ENCODE data around the gene ADAMTS6.

The ADAMTS6 gene

GRCh38 chr5:65288657-65289056 lies 193.1 kb downstream of the ADAMTS6 start:
- Histone ChIP-seq H3K4me3 (ENCODE audit: low read length in 2 of 2) (no peak overlapping the region), H4K8ac (ENCODE audit: low read depth, low read length) (no peak overlapping the region), H3K4ac (ENCODE audit: low read length) (no peak overlapping the region), H3K27me3 (ENCODE audit: control insufficient read depth in 3 of 3, insufficient read depth in 3 of 3, low read depth in 1 of 3, low read length in 3 of 3) (no peaks in the 10 kb centered on the region), H2AFZ (ENCODE audit: low read length) (no peak overlapping the region), H2BK120ac (ENCODE audit: low read depth, low read length) (no peak overlapping the region), H3K14ac (ENCODE audit: low read length) (no peak overlapping the region), H2BK5ac (ENCODE audit: low read length) (no peak overlapping the region), H3K79me1 (ENCODE audit: low read depth, low read length) (no peaks in the 10 kb centered on the region), H3K18ac (ENCODE audit: low read length) (no peak overlapping the region), H4K91ac (ENCODE audit: low read depth, low read length, poor library complexity) (no peak overlapping the region), H2BK15ac (ENCODE audit: low read length) (no peak overlapping the region), H3K4me1 (ENCODE audit: control insufficient read depth in 2 of 2, insufficient read depth in 1 of 2, low read depth in 1 of 2, low read length in 2 of 2) (no peaks in the 10 kb centered on the region), H3K23ac (ENCODE audit: low read depth, low read length, poor library complexity) (no peak overlapping the region), H2AK5ac (ENCODE audit: low read depth, low read length) (no peak overlapping the region), H3K27ac (replicated peaks; ENCODE audit: low read length) (no peak overlapping the region), H3K9me3 (replicated peaks in 1 of 2; ENCODE audit: control insufficient read depth in 2 of 2, insufficient read depth in 1 of 2, low read depth in 1 of 2, low read length in 2 of 2) (no peaks in the 10 kb centered on the region), H3K4me2 (ENCODE audit: insufficient read depth, low read length, poor library complexity, severe bottlenecking) (no peak overlapping the region), H3K9ac (ENCODE audit: low read depth, low read length, poor library complexity) (no peak overlapping the region), H3K36me3 (replicated peaks in 1 of 2; ENCODE audit: control insufficient read depth in 2 of 2, insufficient read depth in 2 of 2, low read length in 2 of 2) (no peaks in the 10 kb centered on the region), H2BK12ac (ENCODE audit: low read length) (no peak overlapping the region)
- DNase-seq (ENCODE audit: low spot score): no peak
- no CpG with 5 or more reads among the region's 2 CpGs for WGBS, 2 donors (ENCODE audit: extremely low coverage in 2 of 2, insufficient read length in 2 of 2, insufficient replicate concordance in 1 of 2)

DNA sequence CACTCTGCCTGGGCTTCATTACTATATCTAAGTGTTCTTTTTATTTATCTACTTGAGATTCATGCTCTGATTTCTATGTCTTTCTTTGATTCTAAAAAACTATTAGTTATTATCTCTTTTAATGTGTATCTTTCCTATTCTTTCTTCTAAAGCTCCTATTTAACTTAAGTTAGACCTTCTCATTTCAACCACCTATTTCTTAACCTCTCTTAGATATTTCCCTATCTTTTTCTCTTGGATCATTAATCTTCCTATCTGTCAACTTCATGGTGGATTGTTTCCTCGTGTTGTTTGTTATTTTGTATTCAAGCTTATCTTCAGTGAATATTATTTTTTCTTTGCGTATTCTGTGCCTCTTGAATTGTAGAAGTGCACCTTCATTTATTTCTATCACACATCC lies 202.1 kb downstream of the ADAMTS6 start:
- DNase-seq (ENCODE audit: low spot score): no peak
- no peak overlapping the region for H3K14ac ChIP-seq (ENCODE audit: low read length)
- H3K4me3 ChIP-seq (ENCODE audit: low read length in 2 of 2): no peak overlapping the region
- H3K4me2 ChIP-seq (ENCODE audit: insufficient read depth, low read length, poor library complexity, severe bottlenecking): no peak overlapping the region
- no peaks in the 10 kb centered on the region for H3K27me3 ChIP-seq (ENCODE audit: control insufficient read depth in 3 of 3, insufficient read depth in 3 of 3, low read depth in 1 of 3, low read length in 3 of 3)
- H2BK15ac ChIP-seq (ENCODE audit: low read length): no peak overlapping the region
- no peak overlapping the region for H3K4ac ChIP-seq (ENCODE audit: low read length)
- H2BK120ac ChIP-seq (ENCODE audit: low read depth, low read length): no peak overlapping the region
- H4K8ac ChIP-seq (ENCODE audit: low read depth, low read length): no peak overlapping the region
- no peak overlapping the region for H3K27ac ChIP-seq (replicated peaks; ENCODE audit: low read length)
- H2BK5ac ChIP-seq (ENCODE audit: low read length): no peak overlapping the region
- no peak overlapping the region for H3K9ac ChIP-seq (ENCODE audit: low read depth, low read length, poor library complexity)
- no peak overlapping the region for H3K23ac ChIP-seq (ENCODE audit: low read depth, low read length, poor library complexity)
- H3K36me3 ChIP-seq (replicated peaks in 1 of 2; ENCODE audit: control insufficient read depth in 2 of 2, insufficient read depth in 2 of 2, low read length in 2 of 2): no peaks in the 10 kb centered on the region
- WGBS, 2 donors (ENCODE audit: extremely low coverage in 2 of 2, insufficient read length in 2 of 2, insufficient replicate concordance in 1 of 2): no CpG with 5 or more reads among the region's 2 CpGs
- no peaks in the 10 kb centered on the region for H3K9me3 ChIP-seq (replicated peaks in 1 of 2; ENCODE audit: control insufficient read depth in 2 of 2, insufficient read depth in 1 of 2, low read depth in 1 of 2, low read length in 2 of 2)
- no peak overlapping the region for H2AFZ ChIP-seq (ENCODE audit: low read length)
- H2AK5ac ChIP-seq (ENCODE audit: low read depth, low read length): no peak overlapping the region
- no peak overlapping the region for H4K91ac ChIP-seq (ENCODE audit: low read depth, low read length, poor library complexity)
- no peak overlapping the region for H3K18ac ChIP-seq (ENCODE audit: low read length)
- no peaks in the 10 kb centered on the region for H3K4me1 ChIP-seq (ENCODE audit: control insufficient read depth in 2 of 2, insufficient read depth in 1 of 2, low read depth in 1 of 2, low read length in 2 of 2)
- no peak overlapping the region for H2BK12ac ChIP-seq (ENCODE audit: low read length)
- H3K79me1 ChIP-seq (ENCODE audit: low read depth, low read length): no peaks in the 10 kb centered on the region

GRCh38 chr5:65276178-65276890 lies 205.4 kb downstream of the ADAMTS6 start:
- Histone ChIP-seq H2AK5ac (ENCODE audit: low read depth, low read length) (no peak overlapping the region), H2BK12ac (ENCODE audit: low read length) (no peak overlapping the region), H3K27ac (replicated peaks; ENCODE audit: low read length) (no peak overlapping the region), H3K4me3 (ENCODE audit: low read length in 2 of 2) (no peak overlapping the region), H2BK5ac (ENCODE audit: low read length) (no peak overlapping the region), H3K14ac (ENCODE audit: low read length) (no peak overlapping the region), H4K8ac (ENCODE audit: low read depth, low read length) (no peak overlapping the region), H3K9ac (ENCODE audit: low read depth, low read length, poor library complexity) (no peak overlapping the region), H3K27me3 (ENCODE audit: control insufficient read depth in 3 of 3, insufficient read depth in 3 of 3, low read depth in 1 of 3, low read length in 3 of 3) (no peaks in the 10 kb centered on the region), H4K91ac (ENCODE audit: low read depth, low read length, poor library complexity) (no peak overlapping the region), H3K23ac (ENCODE audit: low read depth, low read length, poor library complexity) (no peak overlapping the region), H2BK15ac (ENCODE audit: low read length) (no peak overlapping the region), H2BK120ac (ENCODE audit: low read depth, low read length) (no peak overlapping the region), H3K4ac (ENCODE audit: low read length) (no peak overlapping the region), H3K18ac (ENCODE audit: low read length) (no peak overlapping the region), H2AFZ (ENCODE audit: low read length) (no peak overlapping the region), H3K4me1 (ENCODE audit: control insufficient read depth in 2 of 2, insufficient read depth in 1 of 2, low read depth in 1 of 2, low read length in 2 of 2) (no peaks in the 10 kb centered on the region), H3K9me3 (replicated peaks in 1 of 2; ENCODE audit: control insufficient read depth in 2 of 2, insufficient read depth in 1 of 2, low read depth in 1 of 2, low read length in 2 of 2) (no peaks in the 10 kb centered on the region), H3K36me3 (replicated peaks in 1 of 2; ENCODE audit: control insufficient read depth in 2 of 2, insufficient read depth in 2 of 2, low read length in 2 of 2) (no peaks in the 10 kb centered on the region), H3K79me1 (ENCODE audit: low read depth, low read length) (no peaks in the 10 kb centered on the region), H3K4me2 (ENCODE audit: insufficient read depth, low read length, poor library complexity, severe bottlenecking) (no peak overlapping the region)
- DNase-seq (ENCODE audit: low spot score): no peak
- no CpG with 5 or more reads among the region's 1 CpG for WGBS, 2 donors (ENCODE audit: extremely low coverage in 2 of 2, insufficient read length in 2 of 2, insufficient replicate concordance in 1 of 2)

GRCh38 chr5:65271906-65272305 lies 209.8 kb downstream of the ADAMTS6 start:
- Histone ChIP-seq H2AK5ac (ENCODE audit: low read depth, low read length) (no peak overlapping the region), H4K91ac (ENCODE audit: low read depth, low read length, poor library complexity) (no peak overlapping the region), H3K4me1 (ENCODE audit: control insufficient read depth in 2 of 2, insufficient read depth in 1 of 2, low read depth in 1 of 2, low read length in 2 of 2) (no peaks in the 10 kb centered on the region), H2BK120ac (ENCODE audit: low read depth, low read length) (no peak overlapping the region), H3K4me2 (ENCODE audit: insufficient read depth, low read length, poor library complexity, severe bottlenecking) (no peak overlapping the region), H2BK12ac (ENCODE audit: low read length) (no peak overlapping the region), H3K4me3 (ENCODE audit: low read length in 2 of 2) (no peak overlapping the region), H3K9me3 (replicated peaks in 1 of 2; ENCODE audit: control insufficient read depth in 2 of 2, insufficient read depth in 1 of 2, low read depth in 1 of 2, low read length in 2 of 2) (no peaks in the 10 kb centered on the region), H2BK5ac (ENCODE audit: low read length) (no peak overlapping the region), H3K27me3 (ENCODE audit: control insufficient read depth in 3 of 3, insufficient read depth in 3 of 3, low read depth in 1 of 3, low read length in 3 of 3) (no peaks in the 10 kb centered on the region), H3K79me1 (ENCODE audit: low read depth, low read length) (no peaks in the 10 kb centered on the region), H3K36me3 (replicated peaks in 1 of 2; ENCODE audit: control insufficient read depth in 2 of 2, insufficient read depth in 2 of 2, low read length in 2 of 2) (no peaks in the 10 kb centered on the region), H3K4ac (ENCODE audit: low read length) (no peak overlapping the region), H3K23ac (ENCODE audit: low read depth, low read length, poor library complexity) (no peak overlapping the region), H3K9ac (ENCODE audit: low read depth, low read length, poor library complexity) (no peak overlapping the region), H4K8ac (ENCODE audit: low read depth, low read length) (no peak overlapping the region), H3K27ac (replicated peaks; ENCODE audit: low read length) (no peak overlapping the region), H3K18ac (ENCODE audit: low read length) (no peak overlapping the region), H2BK15ac (ENCODE audit: low read length) (no peak overlapping the region), H3K14ac (ENCODE audit: low read length) (no peak overlapping the region), H2AFZ (ENCODE audit: low read length) (no peak overlapping the region)
- no CpG with 5 or more reads among the region's 1 CpG for WGBS, 2 donors (ENCODE audit: extremely low coverage in 2 of 2, insufficient read length in 2 of 2, insufficient replicate concordance in 1 of 2)
- DNase-seq (ENCODE audit: low spot score): no peak
